ENCODE measurements around the gene PTPRA. TPM values are rescaled to one million over a fixed set of nuclear protein-coding genes. Genes with fewer than 3 reads are reported as not detected.

PTPRA gene
- total and polyA plus RNA-seq, 2 of the 13 experiments (the other 11 are each of a cell fraction or from before 2014, with no cell fraction given) = 47.2 to 127 TPM

- TF ChIP-seq ZNF775 (CRISPR knock-in tag; IDR thresholded peaks at IDR 0.05; ENCODE audit: borderline replicate concordance) = 0 out of 2 replicates have a peak, but pooled peaks have one; percentile 63
- TF ChIP-seq RBM39 (IDR thresholded peaks at IDR 0.05; ENCODE audit: low read depth, low read length, poor library complexity, severe bottlenecking) = peak; percentile 2
- no peak for TF ChIP-seq ATF3 (CRISPR knock-in tag; IDR thresholded peaks at IDR 0.05)
- TF ChIP-seq HMG20B (CRISPR knock-in tag; conservative IDR thresholded peaks at IDR 0.05) = no peak
- 0 out of 2 replicates have a peak, but pooled peaks have one; percentile 2 for TF ChIP-seq HIVEP1 (CRISPR knock-in tag; IDR thresholded peaks at IDR 0.05)
- TF ChIP-seq NFIC (IDR thresholded peaks at IDR 0.05; ENCODE audit: low read length) = 0 out of 2 replicates have a peak, but pooled peaks have one; percentile 19
- TF ChIP-seq CREM (IDR thresholded peaks at IDR 0.05) = 0 out of 2 replicates have a peak, but pooled peaks have one; percentile 16
- no peak for TF ChIP-seq CREM (CRISPR knock-in tag; IDR thresholded peaks at IDR 0.05)
- no peak for TF ChIP-seq ZNF124 (CRISPR knock-in tag; IDR thresholded peaks at IDR 0.05)
- TF ChIP-seq ZSCAN20 (CRISPR knock-in tag; IDR thresholded peaks at IDR 0.05; ENCODE audit: borderline replicate concordance) = peak; percentile 83; the same call in 1 of the 2 replicates
- TF ChIP-seq ZNF510 (CRISPR knock-in tag; IDR thresholded peaks at IDR 0.05; ENCODE audit: low read depth) = 0 out of 2 replicates have a peak, but pooled peaks have one; percentile 54
- 0 out of 2 replicates have a peak, but pooled peaks have one; percentile 36 for TF ChIP-seq ZNF724P (CRISPR knock-in tag; IDR thresholded peaks at IDR 0.05; ENCODE audit: borderline replicate concordance)
- peak; percentile 54; the same call in 1 of the 2 replicates for TF ChIP-seq ZNF317 (CRISPR knock-in tag; IDR thresholded peaks at IDR 0.05)
- TF ChIP-seq ARHGAP35 (CRISPR knock-in tag; IDR thresholded peaks at IDR 0.05; ENCODE audit: borderline replicate concordance) = no peak
- TF ChIP-seq ZNF446 (CRISPR knock-in tag; IDR thresholded peaks at IDR 0.05) = 0 out of 2 replicates have a peak, but pooled peaks have one; percentile 42
- 0 out of 2 replicates have a peak, but pooled peaks have one; percentile 40 for TF ChIP-seq PRDM15 (CRISPR knock-in tag; IDR thresholded peaks at IDR 0.05)
- TF ChIP-seq DBP (CRISPR knock-in tag; IDR thresholded peaks at IDR 0.05; ENCODE audit: not compliant biosample characterization) = peak; percentile 80
- peak; percentile 84 for TF ChIP-seq ZBTB10 (CRISPR knock-in tag; IDR thresholded peaks at IDR 0.05; ENCODE audit: borderline replicate concordance)
Measured at GRCh38 chr20:2840967-2841531, 32.2 kb upstream of the PTPRA start (continued).
